Naive thymus-derived CD4-positive, alpha-beta T cell (primary cell): Measurements from ENCODE around the gene BCAS3. TPM values are rescaled to one million over a fixed set of nuclear protein-coding genes. Genes with fewer than 3 reads are reported as not detected.

Experiments used
- ATAC-seq: fragments of 150-1000 bp; cut with Tn5 transposase; 2 replicates; pipeline ENCODE4 v1.10.0; 2021; ENCODE audit warnings: mild to moderate bottlenecking, moderate library complexity
- CTCF ChIA-PET: fragments of 350-600 bp; sonication (Branson Sonifier 250); formaldehyde crosslinking; loops from one replicate; lab custom pipeline; 2021; ENCODE audit warnings: antibody characterized with exemption; lab: Charles Lee
- POLR2A ChIA-PET: fragments of 350-600 bp; sonication (Branson Sonifier 250); formaldehyde crosslinking; loops from one replicate; lab custom pipeline; 2021; ENCODE audit warnings: antibody characterized with exemption, inconsistent platforms; lab: Charles Lee
- DNase-seq, 9 donors: peaks; one replicate each; pipeline versions ENCODE4 v3.0.0 to v3.0.0-alpha.2; 2020 to 2022; ENCODE audit warnings: mixed read lengths in 1 of 9
- H3K27ac ChIP-seq: one replicate; pipeline ENCODE4 v1.7.0; 2013; ENCODE audit warnings: mild to moderate bottlenecking, low read depth, low read length, moderate library complexity
- H3K27me3 ChIP-seq, 2 donors: one replicate each; pipeline ENCODE4 v1.7.0; 2013; ENCODE audit warnings: low read length in 2 of 2, mild to moderate bottlenecking in 2 of 2, moderate library complexity in 2 of 2; ENCODE audit not compliant: control insufficient read depth in 2 of 2, insufficient read depth in 2 of 2
- H3K36me3 ChIP-seq, 3 experiments: 1 replicate in 2 of 3; 2 replicates in 1 of 3; pipeline ENCODE4 v1.7.0; 2013; ENCODE audit warnings: low read length in 3 of 3, mild to moderate bottlenecking in 3 of 3, moderate library complexity in 1 of 3; ENCODE audit not compliant: insufficient read depth in 3 of 3, control insufficient read depth in 2 of 3
- H3K4me1 ChIP-seq, 2 donors: one replicate each; pipeline ENCODE4 v1.7.0; 2013; ENCODE audit warnings: low read length in 2 of 2, mild to moderate bottlenecking in 2 of 2, moderate library complexity in 1 of 2; ENCODE audit not compliant: control insufficient read depth in 2 of 2, insufficient read depth in 2 of 2
- H3K4me3 ChIP-seq: 2 replicates; pipeline ENCODE4 v1.7.0; 2013; ENCODE audit warnings: mild to moderate bottlenecking, low read length
- H3K9me3 ChIP-seq, 3 experiments: 1 replicate in 2 of 3; 2 replicates in 1 of 3; pipeline ENCODE4 v1.7.0; 2013; ENCODE audit warnings: low read length in 3 of 3; ENCODE audit not compliant: control insufficient read depth in 2 of 3
- H3K27ac Mint-ChIP-seq, 9 donors: one replicate each; pipeline ENCODE4 v1.8.0; 2020 to 2022; ENCODE audit warnings: mixed read lengths in 9 of 9, mild to moderate bottlenecking in 8 of 9, moderate library complexity in 5 of 9, inconsistent platforms in 2 of 9
- H3K27me3 Mint-ChIP-seq, 5 donors: one replicate each; pipeline ENCODE4 v1.8.0; 2021 to 2022; ENCODE audit warnings: mixed read lengths in 5 of 5, mild to moderate bottlenecking in 1 of 5
- H3K36me3 Mint-ChIP-seq, 5 donors: one replicate each; pipeline ENCODE4 v1.8.0; 2020 to 2022; ENCODE audit warnings: mixed read lengths in 5 of 5, mild to moderate bottlenecking in 3 of 5, inconsistent platforms in 1 of 5
- H3K4me1 Mint-ChIP-seq, 7 donors: one replicate each; pipeline ENCODE4 v1.8.0; 2020 to 2022; ENCODE audit warnings: mixed read lengths in 7 of 7, mild to moderate bottlenecking in 3 of 7, inconsistent platforms in 1 of 7
- H3K4me3 Mint-ChIP-seq, 10 donors: one replicate each; pipeline ENCODE4 v1.8.0; 2020 to 2022; ENCODE audit warnings: mild to moderate bottlenecking in 10 of 10, mixed read lengths in 10 of 10, moderate library complexity in 6 of 10, inconsistent platforms in 2 of 10
- H3K9me3 Mint-ChIP-seq, 11 donors: one replicate each; pipeline ENCODE4 v1.8.0; 2020 to 2022; ENCODE audit warnings: mixed read lengths in 11 of 11, mild to moderate bottlenecking in 4 of 11, inconsistent platforms in 1 of 11, moderate library complexity in 1 of 11
- intact Hi-C, 2 donors: fragments of 100-400 bp; cut with micrococcal nuclease; formaldehyde crosslinking; loops; one replicate each; pipeline ENCODE4 v1.15.1; 2023
- polyA plus RNA-seq, 2 donors: library from polyadenylated mRNA; unstranded; fragments of 300-500 nt; fragmentation: Illumina TruSeq; gene quantifications; one replicate each; pipeline ENCODE4 v1.2.3, GENCODE V29; 2021
- total RNA-seq, 6 experiments: library from RNA in 5 of 6; stranded (reverse) in 5 of 6; gene quantifications; 1 replicate in 5 of 6; 2 replicates in 1 of 6; pipeline ENCODE4 v1.2.3 and lab custom pipeline; 2021 to 2026

The BCAS3 gene
- total and polyA plus RNA-seq, 7 experiments from 2014 or later: 18.4 to 57.8 (median 37.5) TPM

GRCh38 chr17:61230461-61230860 is 552.8 kb downstream of the BCAS3 start:
- no peak overlapping the region for H3K27ac Mint-ChIP-seq
- no peak overlapping the region for H3K4me3 ChIP-seq
- intact Hi-C loops: no loop called here
- CTCF ChIA-PET: interaction anchor here (0.5 kb wide), 1 partner anchor 539 kb away, joined by 3 read pairs; no protein-coding TSS in a partner anchor
- H3K4me1 Mint-ChIP-seq: peaks cover 0 to 16% (median 2%) of the 10 kb centered on the region in 7 donors
- H3K36me3 ChIP-seq: no peaks in the 10 kb centered on the region
- H3K9me3 ChIP-seq: no peaks in the 10 kb centered on the region
- POLR2A ChIA-PET: no interaction called here
- peaks cover 0 to 5% (median 0%) of the 10 kb centered on the region in 5 donors for H3K36me3 Mint-ChIP-seq
- no peak overlapping the region for H3K27ac ChIP-seq
- DNase-seq: no peak
- ATAC-seq: no peak
- no peaks in the 10 kb centered on the region for H3K27me3 Mint-ChIP-seq
- H3K27me3 ChIP-seq: no peaks in the 10 kb centered on the region
- H3K9me3 Mint-ChIP-seq: no peaks in the 10 kb centered on the region
- H3K4me1 ChIP-seq: no peaks in the 10 kb centered on the region
- H3K4me3 Mint-ChIP-seq: no peak overlapping the region

- Mint-ChIP-seq H3K4me3 (no peak overlapping the region), H3K4me1 (peaks cover 0 to 16% (median 0%) of the 10 kb centered on the region in 7 donors), H3K36me3 (peaks cover 0 to 5% (median 0%) of the 10 kb centered on the region in 5 donors), H3K27ac (no peak overlapping the region), H3K27me3 (no peaks in the 10 kb centered on the region), H3K9me3 (no peaks in the 10 kb centered on the region)
- H3K27me3 ChIP-seq: no peaks in the 10 kb centered on the region
- ChIA-PET CTCF (no interaction called here), POLR2A (no interaction called here)
- no peaks in the 10 kb centered on the region for H3K4me1 ChIP-seq
- no peak overlapping the region for H3K27ac ChIP-seq
- H3K4me3 ChIP-seq: no peak overlapping the region
- no peak for DNase-seq
- no peaks in the 10 kb centered on the region for H3K36me3 ChIP-seq
- no peak for ATAC-seq
- H3K9me3 ChIP-seq: no peaks in the 10 kb centered on the region
- intact Hi-C loops: no loop called here
These were observed 553.5 kb downstream of the BCAS3 start for GRCh38 chr17:61230972-61231820.

GRCh38 chr17:61232871-61233270 is 555.2 kb downstream of the BCAS3 start:
- Histone ChIP-seq H3K4me1 (no peaks in the 10 kb centered on the region), H3K9me3 (no peaks in the 10 kb centered on the region), H3K27me3 (no peaks in the 10 kb centered on the region), H3K27ac (no peak overlapping the region), H3K36me3 (no peaks in the 10 kb centered on the region), H3K4me3 (no peak overlapping the region)
- ChIA-PET POLR2A (no interaction called here), CTCF (no interaction called here)
- H3K4me1 Mint-ChIP-seq: peaks cover 0 to 16% (median 0%) of the 10 kb centered on the region in 7 donors
- DNase-seq (no peak), ATAC-seq (no peak)
- H3K9me3 Mint-ChIP-seq: no peaks in the 10 kb centered on the region
- no peaks in the 10 kb centered on the region for H3K27me3 Mint-ChIP-seq
- intact Hi-C loops: no loop called here
- no peak overlapping the region for H3K4me3 Mint-ChIP-seq
- H3K36me3 Mint-ChIP-seq: peaks cover 0 to 12% (median 0%) of the 10 kb centered on the region in 5 donors
- H3K27ac Mint-ChIP-seq: no peak overlapping the region

GRCh38 chr17:61233991-61234750 is 556.5 kb downstream of the BCAS3 start:
- H3K36me3 Mint-ChIP-seq: peaks cover 0 to 12% (median 0%) of the 10 kb centered on the region in 5 donors
- intact Hi-C loops: no loop called here
- no peak for DNase-seq
- Histone ChIP-seq H3K27me3 (no peaks in the 10 kb centered on the region), H3K4me1 (no peaks in the 10 kb centered on the region), H3K9me3 (no peaks in the 10 kb centered on the region), H3K36me3 (no peaks in the 10 kb centered on the region), H3K27ac (no peak overlapping the region), H3K4me3 (no peak overlapping the region)
- H3K27ac Mint-ChIP-seq: peak overlapping the region in 1 of 9 donors; percentile 23
- POLR2A ChIA-PET: no interaction called here
- no peak overlapping the region for H3K4me3 Mint-ChIP-seq
- peaks cover 0 to 22% (median 3%) of the 10 kb centered on the region in 7 donors for H3K4me1 Mint-ChIP-seq
- H3K9me3 Mint-ChIP-seq: no peaks in the 10 kb centered on the region
- CTCF ChIA-PET: interaction anchor here (0.7 kb wide), 1 partner anchor 86 kb away, joined by 3 read pairs; no protein-coding TSS in a partner anchor
- no peak for ATAC-seq
- H3K27me3 Mint-ChIP-seq: no peaks in the 10 kb centered on the region

GRCh38 chr17:61235001-61235826 is 557.6 kb downstream of the BCAS3 start:
- Histone ChIP-seq H3K9me3 (no peaks in the 10 kb centered on the region), H3K27me3 (no peaks in the 10 kb centered on the region), H3K4me1 (no peaks in the 10 kb centered on the region), H3K4me3 (no peak overlapping the region), H3K36me3 (no peaks in the 10 kb centered on the region), H3K27ac (no peak overlapping the region)
- intact Hi-C loops: no loop called here
- no peak overlapping the region for H3K27ac Mint-ChIP-seq
- CTCF ChIA-PET: no interaction called here
- POLR2A ChIA-PET: interaction anchor here (1.0 kb wide), 1 partner anchor 92 kb away, joined by 6 read pairs; no protein-coding TSS in a partner anchor
- no peaks in the 10 kb centered on the region for H3K9me3 Mint-ChIP-seq
- DNase-seq (no peak), ATAC-seq (no peak)
- peaks cover 0 to 27% (median 3%) of the 10 kb centered on the region in 7 donors for H3K4me1 Mint-ChIP-seq
- peaks cover 0 to 10% (median 0%) of the 10 kb centered on the region in 5 donors for H3K36me3 Mint-ChIP-seq
- no peak overlapping the region for H3K4me3 Mint-ChIP-seq
- H3K27me3 Mint-ChIP-seq: no peaks in the 10 kb centered on the region

GRCh38 chr17:61235827-61236197 is 558.2 kb downstream of the BCAS3 start:
- H3K27ac Mint-ChIP-seq: no peak overlapping the region
- Histone ChIP-seq H3K27ac (no peak overlapping the region), H3K4me3 (no peak overlapping the region), H3K9me3 (no peaks in the 10 kb centered on the region), H3K36me3 (no peaks in the 10 kb centered on the region), H3K4me1 (no peaks in the 10 kb centered on the region), H3K27me3 (no peaks in the 10 kb centered on the region)
- H3K4me1 Mint-ChIP-seq: peaks cover 0 to 24% (median 3%) of the 10 kb centered on the region in 7 donors
- CTCF ChIA-PET: no interaction called here
- ATAC-seq: no peak
- POLR2A ChIA-PET: interaction anchor here (1.0 kb wide), 1 partner anchor 93 kb away, joined by 6 read pairs; no protein-coding TSS in a partner anchor
- H3K4me3 Mint-ChIP-seq: no peak overlapping the region
- no peaks in the 10 kb centered on the region for H3K27me3 Mint-ChIP-seq
- intact Hi-C loops: no loop called here
- no peak for DNase-seq
- H3K9me3 Mint-ChIP-seq: no peaks in the 10 kb centered on the region
- H3K36me3 Mint-ChIP-seq: peaks cover 0 to 7% (median 0%) of the 10 kb centered on the region in 5 donors
